ENCODE results near the gene RBM44.

RBM44 gene

GRCh38 chr2:237873897-237874551, 75.4 kb downstream of the RBM44 start:
- DNase-seq: no peak

- no peak for DNase-seq
Observed at GRCh38 chr2:237874585-237875161, 76.1 kb downstream of the RBM44 start.

- no peak for DNase-seq
Observed at GRCh38 chr2:237875256-237876060, 76.9 kb downstream of the RBM44 start.

DNA sequence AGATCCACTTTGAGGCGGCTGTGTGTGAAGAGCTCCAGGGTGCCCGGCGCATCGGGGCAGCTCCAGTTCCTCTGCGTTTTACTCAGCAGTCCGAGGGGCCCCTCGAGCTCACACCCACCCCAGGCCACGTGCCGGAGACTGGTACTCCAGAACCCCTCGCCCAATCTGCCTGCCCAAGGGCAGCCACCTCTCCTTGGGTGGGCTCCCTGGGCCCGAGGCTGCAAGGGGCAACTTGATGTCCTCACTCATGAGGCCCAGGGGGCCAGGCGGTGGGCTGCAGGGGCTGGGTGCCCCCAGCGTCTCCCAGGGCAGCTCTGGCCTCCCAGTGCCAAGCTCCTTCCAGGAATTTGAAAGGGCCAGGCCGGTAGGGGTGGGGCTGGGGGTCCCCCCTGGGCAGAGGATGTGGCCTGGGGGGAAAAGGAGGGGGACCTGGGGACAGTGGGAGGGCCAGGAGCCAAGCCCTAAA, 77.5 kb downstream of the RBM44 start:
- DNase-seq: no peak

- DNase-seq: no peak
Observed at GRCh38 chr2:237876532-237876931, 78.0 kb downstream of the RBM44 start.

DNA sequence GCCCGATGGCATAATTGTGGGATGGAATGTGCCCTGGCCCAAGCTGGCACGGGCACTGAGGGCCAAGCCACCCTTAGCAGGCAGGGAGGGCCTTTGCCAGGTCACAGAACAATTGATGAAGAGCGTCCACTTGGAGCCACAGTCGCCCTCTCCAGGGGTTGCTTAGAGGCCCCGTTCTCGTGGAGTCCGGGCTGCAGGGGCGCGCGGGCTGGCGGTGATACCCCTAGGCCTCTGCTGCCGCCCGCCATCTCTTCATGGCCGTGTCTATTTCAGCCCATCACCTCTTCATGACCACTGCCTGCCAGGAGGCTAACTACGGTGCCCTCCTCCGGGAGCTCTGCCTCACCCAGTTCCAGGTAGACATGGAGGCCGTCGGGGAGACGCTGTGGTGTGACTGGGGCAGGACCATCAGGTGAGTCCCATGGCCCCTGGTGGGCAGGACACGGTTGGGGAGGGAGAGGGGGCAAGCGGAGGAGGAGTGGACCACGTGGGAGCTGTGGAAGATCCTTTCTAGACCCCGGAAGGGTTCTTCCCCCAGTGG, 78.4 kb downstream of the RBM44 start:
- no peak for DNase-seq

GRCh38 chr2:237877576-237878307, 79.2 kb downstream of the RBM44 start:
- no peak for DNase-seq

- DNase-seq: no peak
Observed at GRCh38 chr2:237878321-237879057, 79.9 kb downstream of the RBM44 start.

- no peak for DNase-seq
Observed at GRCh38 chr2:237879058-237879430, 80.5 kb downstream of the RBM44 start.

- no peak for DNase-seq
Observed at GRCh38 chr2:237879991-237880560, 81.5 kb downstream of the RBM44 start.

- DNase-seq: no peak
Observed at GRCh38 chr2:237882510-237883481, 84.2 kb downstream of the RBM44 start.

DNA sequence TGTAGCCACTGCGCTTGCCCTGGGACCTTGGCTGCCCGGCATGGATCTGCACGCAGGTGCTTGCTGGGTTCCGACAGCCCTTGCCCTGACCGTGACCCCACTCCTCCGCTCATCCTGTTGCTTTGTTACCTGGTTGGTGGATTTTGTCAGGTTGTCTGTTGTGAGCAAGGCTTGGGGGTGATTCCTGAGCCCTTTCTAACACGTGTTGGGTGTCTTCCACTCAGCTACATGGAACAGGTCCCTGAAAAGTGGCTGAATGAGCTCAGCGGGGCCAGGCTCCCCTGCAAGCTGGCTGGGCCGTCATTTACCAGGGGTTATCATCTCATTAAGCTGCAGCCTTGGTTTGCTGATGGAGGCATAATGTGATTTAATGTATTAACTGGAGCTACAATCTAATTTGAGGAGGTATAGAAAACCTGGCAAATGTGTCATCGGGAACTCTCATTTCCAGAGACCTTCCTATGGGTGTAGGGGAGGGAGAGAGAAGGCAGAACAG, 85.4 kb downstream of the RBM44 start:
- no peak for DNase-seq

DNA sequence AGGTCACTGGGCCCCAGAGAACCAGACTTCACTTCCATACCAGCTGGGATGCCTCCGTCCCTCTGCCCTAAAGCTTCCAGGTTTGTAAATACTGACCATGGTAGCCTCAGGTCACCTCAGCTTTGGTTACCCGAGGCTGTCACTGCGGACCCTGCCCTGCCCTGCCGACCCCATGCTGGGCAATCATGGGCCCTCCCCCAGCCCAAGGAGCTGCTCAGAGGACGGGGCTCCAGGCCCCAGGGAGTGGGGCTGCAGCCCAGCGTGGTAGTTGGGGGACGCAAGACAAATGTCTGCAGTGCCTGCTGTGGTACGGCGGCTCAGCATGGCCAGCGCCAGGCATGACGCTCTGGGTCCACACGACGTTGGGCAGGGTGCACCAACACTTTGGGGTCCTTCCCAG, 86.1 kb downstream of the RBM44 start:
- no peak for DNase-seq

- DNase-seq: no peak
Observed at GRCh38 chr2:237885111-237885930, 86.7 kb downstream of the RBM44 start.

DNA sequence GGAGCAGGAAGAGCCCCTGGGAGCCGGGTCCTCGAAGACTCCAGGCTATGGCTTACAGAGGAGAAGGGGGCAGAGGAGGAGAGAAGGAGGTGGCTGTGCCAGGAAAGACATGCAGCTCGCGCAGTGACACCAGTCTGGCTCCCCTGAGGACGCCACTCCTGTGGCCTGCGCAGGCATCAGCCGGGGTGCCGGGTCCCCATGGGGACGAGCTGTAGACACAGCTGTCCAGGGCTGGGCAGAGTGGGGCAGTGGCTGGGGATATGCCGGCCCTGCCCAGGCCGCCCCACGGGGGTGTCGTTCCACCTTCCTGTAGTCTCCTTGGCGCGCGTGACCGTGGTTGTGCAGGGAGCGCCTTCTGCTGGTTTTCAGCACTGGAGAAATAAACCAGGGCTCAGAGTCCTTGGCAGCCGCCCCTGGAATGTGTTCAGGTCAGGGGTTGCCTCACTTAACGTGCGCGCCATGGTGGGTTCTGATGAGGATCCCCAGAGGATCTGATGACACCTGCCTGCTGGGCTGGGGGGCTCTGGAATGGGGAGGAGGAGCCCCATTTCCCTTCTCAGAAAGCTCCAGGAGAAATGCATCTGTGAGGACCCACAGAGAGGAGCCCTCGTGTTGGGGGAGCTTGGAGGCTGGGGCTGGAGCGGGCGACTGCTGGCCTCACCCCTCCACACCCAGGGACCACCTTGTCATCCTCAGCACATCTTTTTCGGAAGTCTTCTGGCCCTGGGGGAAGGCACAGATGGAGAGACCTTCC, 87.5 kb downstream of the RBM44 start:
- no peak for DNase-seq

GRCh38 chr2:237886685-237887481, 88.3 kb downstream of the RBM44 start:
- no peak for DNase-seq

DNA sequence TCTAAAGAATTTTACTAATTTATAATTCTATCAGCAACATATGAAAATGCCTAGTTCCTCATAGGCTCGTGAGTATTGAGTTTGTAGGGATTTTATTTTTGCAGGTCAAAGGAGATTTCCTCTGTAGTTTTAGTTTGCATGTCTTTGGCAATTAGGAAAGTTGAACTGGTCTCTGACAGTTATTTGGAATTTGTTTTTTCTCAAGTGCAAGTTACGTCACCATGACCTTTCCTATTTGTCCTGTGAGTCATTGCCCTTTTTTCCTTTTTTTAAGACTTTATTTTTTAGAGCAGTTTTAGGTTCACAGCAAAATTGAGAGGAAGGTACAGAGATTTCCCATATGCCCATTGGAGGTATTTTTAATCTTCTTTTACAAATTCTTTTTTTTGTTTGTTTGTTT, 89.8 kb downstream of the RBM44 start:
- DNase-seq: no peak

- no peak for DNase-seq
Observed at GRCh38 chr2:237889016-237889415, 90.4 kb downstream of the RBM44 start.

Data from stimulated activated CD4-positive, alpha-beta T cell treated with anti-CD3 and anti-CD28 coated beads, Interleukin-12 subunit alpha, Interleukin-12 subunit beta, amount 100 ng/mL, for 4 hours (primary cell).